Left ventricle myocardium inferior (tissue), 1 donor: ENCODE measurements around the gene CLIC5. TPM values are rescaled to one million over a fixed set of nuclear protein-coding genes. Genes with fewer than 3 reads are reported as not detected.
A peak's percentile ranks its signal among the peaks of the same experiment; 100 is the strongest.

Source experiments
- DNase-seq: peaks from one replicate; pipeline ENCODE4 v3.0.0-alpha.2; 2020
- H3K27ac ChIP-seq: fragments of 200-600 bp; replicated peaks from 2 replicates; pipeline ENCODE4 v1.8.0; 2021
- H3K27me3 ChIP-seq: fragments of 200-600 bp; 2 replicates; pipeline ENCODE4 v1.8.0; 2021; ENCODE audit warnings: low read depth
- H3K36me3 ChIP-seq: fragments of 200-600 bp; 2 replicates; pipeline ENCODE4 v1.8.0; 2021
- H3K4me1 ChIP-seq: fragments of 200-600 bp; 2 replicates; pipeline ENCODE4 v1.8.0; 2021
- H3K4me3 ChIP-seq: fragments of 200-600 bp; 2 replicates; pipeline ENCODE4 v1.8.0; 2021; ENCODE audit warnings: mild to moderate bottlenecking, moderate library complexity
- H3K9me3 ChIP-seq: fragments of 200-600 bp; replicated peaks from 2 replicates; pipeline ENCODE4 v1.8.0; 2021
- CTCF ChIP-seq: fragments of 200-600 bp; IDR thresholded peaks from 2 replicates; pipeline ENCODE4 v1.8.0; 2021; ENCODE audit warnings: antibody characterized with exemption, mild to moderate bottlenecking, borderline replicate concordance
- intact Hi-C: fragments of 100-400 bp; cut with micrococcal nuclease; formaldehyde crosslinking; loops from one replicate; pipeline ENCODE4 v1.11.0; 2022
- total RNA-seq: library from RNA; stranded (reverse); fragmentation: NEBNext Ultra II Directional; extraction: Animal tissue kit (Norgen Biotek cat#: 25700); gene quantifications from one replicate; pipeline ENCODE4 v1.2.1, GENCODE V29; 2021
- donor health status: DM: no; HTN: yes; CAD: no; lungs with severe emphysema.

Gene CLIC5
- total RNA-seq, 1 donor from 2014 or later, result 285 TPM

DNA sequence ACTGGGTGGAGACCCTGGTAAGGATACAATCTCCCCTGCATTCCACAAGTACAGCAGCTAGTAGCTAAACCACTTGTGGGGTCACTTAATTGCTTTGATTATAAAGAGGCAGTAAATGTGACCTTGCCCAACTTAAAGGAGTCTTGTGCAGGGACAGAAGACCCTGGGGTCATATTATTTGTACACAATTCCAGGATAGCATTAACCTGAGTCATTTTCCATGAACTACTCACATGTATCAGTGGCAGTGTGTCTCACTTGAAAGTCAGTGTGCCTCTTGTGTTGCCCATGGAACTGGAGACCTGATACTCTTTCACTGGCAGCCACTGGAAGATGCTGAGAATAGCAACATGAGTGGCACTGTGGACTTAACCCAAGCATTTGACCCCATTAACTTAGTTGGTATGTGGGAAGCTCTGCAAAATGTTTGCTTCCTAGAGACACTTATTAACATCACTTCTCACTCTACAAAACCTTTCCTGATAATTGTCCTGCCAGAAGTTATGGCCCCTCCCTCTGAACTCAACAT lies 28.9 kb downstream of the CLIC5 start:
- no peaks in the 10 kb centered on the region for H3K9me3 ChIP-seq
- H3K4me1 ChIP-seq, result peaks cover 100% of the 10 kb centered on the region
- DNase-seq, result no peak
- intact Hi-C loops, result no loop called here
- peak overlapping the region; percentile 12 for H3K4me3 ChIP-seq
- peaks cover 15% of the 10 kb centered on the region for H3K36me3 ChIP-seq
- no peaks in the 10 kb centered on the region for H3K27me3 ChIP-seq
- no peak for TF ChIP-seq CTCF
- H3K27ac ChIP-seq, result peak overlapping the region; percentile 94

DNA sequence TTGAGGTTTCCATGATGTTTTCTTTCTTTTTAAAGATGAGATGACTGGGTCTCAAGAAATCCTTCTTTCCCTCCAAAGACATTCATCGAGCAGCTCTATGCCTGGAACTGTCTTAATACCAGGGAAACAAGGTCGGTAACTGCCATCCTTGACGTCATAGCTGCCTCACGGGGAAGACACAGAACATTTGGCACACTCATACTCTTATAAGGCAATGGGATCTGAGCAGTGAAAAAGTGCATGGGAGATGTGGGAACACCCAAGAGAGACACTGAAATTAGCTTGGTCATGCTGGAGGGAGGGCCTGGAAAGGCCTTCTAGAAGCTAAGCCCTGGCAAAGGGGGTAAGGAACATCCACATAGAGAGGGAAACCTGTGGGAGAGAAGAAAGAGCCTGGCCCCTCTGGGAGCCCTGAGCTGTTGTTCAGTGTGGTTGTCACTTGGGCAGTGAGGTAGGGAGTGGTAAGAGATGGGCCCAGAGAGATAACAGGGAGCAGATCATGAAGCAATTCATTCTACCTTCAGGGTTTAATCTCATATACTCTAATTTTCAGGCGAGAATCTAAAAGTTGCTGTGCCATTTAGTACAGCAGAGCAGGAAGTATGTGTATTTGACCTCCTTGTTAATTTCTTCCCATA lies 30.8 kb downstream of the CLIC5 start:
- peaks cover 15% of the 10 kb centered on the region for H3K36me3 ChIP-seq
- no peak for DNase-seq
- H3K27ac ChIP-seq, result peak overlapping the region; percentile 94
- no peak overlapping the region for H3K4me3 ChIP-seq
- intact Hi-C loops, result no loop called here
- H3K9me3 ChIP-seq, result no peaks in the 10 kb centered on the region
- TF ChIP-seq CTCF, result no peak
- no peaks in the 10 kb centered on the region for H3K27me3 ChIP-seq
- H3K4me1 ChIP-seq, result peaks cover 100% of the 10 kb centered on the region

- H3K9me3 ChIP-seq, result no peaks in the 10 kb centered on the region
- no peak overlapping the region for H3K4me3 ChIP-seq
- peaks cover 100% of the 10 kb centered on the region for H3K4me1 ChIP-seq
- DNase-seq, result no peak
- no peak for TF ChIP-seq CTCF
- H3K36me3 ChIP-seq, result peaks cover 15% of the 10 kb centered on the region
- peak overlapping the region; percentile 94 for H3K27ac ChIP-seq
- intact Hi-C loops, result no loop called here
- H3K27me3 ChIP-seq, result no peaks in the 10 kb centered on the region
Measured at GRCh38 chr6:45984347-45984746, 31.3 kb downstream of the CLIC5 start.

DNA sequence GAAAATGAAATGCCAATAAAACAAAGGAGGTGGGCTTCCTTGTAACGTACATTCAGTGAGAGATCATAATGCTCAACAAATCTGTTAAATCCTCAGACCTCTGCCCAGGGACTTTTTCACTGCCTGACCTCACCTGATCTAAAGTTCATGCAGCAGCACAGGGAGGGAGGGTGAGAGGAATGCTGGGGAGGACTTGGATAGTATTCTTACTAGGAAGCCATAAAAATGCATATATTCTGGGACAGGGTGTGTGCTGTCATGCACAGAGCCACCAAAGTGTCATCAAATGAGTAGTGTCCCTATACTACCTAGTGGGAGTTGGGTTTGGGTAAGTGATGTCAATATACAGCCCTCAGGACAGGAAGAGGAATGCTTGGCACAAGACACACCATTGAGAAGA lies 32.6 kb downstream of the CLIC5 start:
- no peaks in the 10 kb centered on the region for H3K9me3 ChIP-seq
- H3K27ac ChIP-seq, result peak overlapping the region; percentile 94
- H3K36me3 ChIP-seq, result peaks cover 15% of the 10 kb centered on the region
- H3K27me3 ChIP-seq, result no peaks in the 10 kb centered on the region
- TF ChIP-seq CTCF, result no peak
- DNase-seq, result no peak
- H3K4me3 ChIP-seq, result no peak overlapping the region
- intact Hi-C loops, result no loop called here
- peaks cover 100% of the 10 kb centered on the region for H3K4me1 ChIP-seq

DNA sequence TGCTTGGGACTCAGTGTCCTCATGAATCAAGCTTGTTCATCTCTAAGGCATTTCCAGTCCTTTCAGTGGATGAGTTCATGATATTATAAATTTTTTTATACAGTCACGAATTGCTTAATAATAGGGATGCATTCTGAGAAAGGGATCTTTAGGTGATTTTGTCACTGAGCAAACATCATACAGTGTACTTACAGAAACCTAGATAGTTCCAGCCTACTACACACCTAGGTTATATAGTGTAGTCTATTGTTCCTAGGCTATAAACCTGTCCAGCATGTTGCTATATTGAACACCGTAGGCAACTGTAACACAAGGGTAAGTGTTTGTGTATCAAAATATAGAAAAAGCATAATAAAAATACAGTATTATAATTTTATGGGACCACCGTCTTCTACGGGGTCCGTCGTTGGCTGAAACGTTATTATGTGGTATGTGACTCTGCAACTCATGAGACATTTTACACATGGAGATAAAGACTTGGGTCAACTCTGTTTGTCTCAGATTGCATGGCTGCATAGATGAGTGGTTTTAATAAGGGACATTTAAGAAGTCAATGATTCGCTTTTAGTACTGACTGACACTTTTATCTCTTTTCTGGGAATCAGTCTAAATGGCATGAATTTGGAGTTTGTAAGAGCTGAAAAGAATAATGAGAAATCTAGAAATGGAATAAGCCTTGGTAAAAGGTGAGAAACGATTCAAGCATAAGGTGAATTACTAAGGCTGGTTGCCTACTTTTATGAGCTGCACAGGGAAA lies 33.2 kb downstream of the CLIC5 start:
- Histone ChIP-seq H3K27ac (peak overlapping the region; percentile 94), H3K27me3 (no peaks in the 10 kb centered on the region), H3K4me3 (no peak overlapping the region), H3K9me3 (no peaks in the 10 kb centered on the region), H3K36me3 (peaks cover 15% of the 10 kb centered on the region), H3K4me1 (peaks cover 100% of the 10 kb centered on the region)
- TF ChIP-seq CTCF, result no peak
- no peak for DNase-seq
- intact Hi-C loops, result no loop called here
